Superior temporal gyrus (tissue), 1 donor: ENCODE results near the gene XYLT1.
A peak's percentile ranks its signal among the peaks of the same experiment; 100 is the strongest.

Source experiments
- DNase-seq: peaks from one replicate; pipeline ENCODE4 v3.0.0-alpha.2; 2016; ENCODE audit errors: extremely low spot score

Gene XYLT1

DNA sequence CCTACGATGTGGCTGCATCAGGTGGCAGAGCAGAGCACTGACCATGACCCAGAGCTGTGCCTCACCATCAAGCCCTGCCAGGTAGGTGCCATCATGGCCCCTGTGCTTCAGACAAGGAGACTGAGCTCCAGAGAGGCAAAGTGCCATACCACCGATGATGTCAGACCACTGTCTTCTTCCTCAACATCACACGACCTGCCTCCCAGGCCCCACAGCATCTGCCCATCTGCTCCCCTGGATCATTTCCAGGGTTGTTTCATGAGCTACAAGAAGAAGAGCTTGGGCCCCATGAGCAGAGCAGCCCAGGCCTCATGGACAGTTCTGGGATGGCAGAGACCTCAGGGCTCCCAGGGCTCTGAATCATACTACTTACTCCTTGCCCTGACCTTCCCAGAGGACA is 9.9 kb downstream of the XYLT1 start:
- no peak for DNase-seq

DNA sequence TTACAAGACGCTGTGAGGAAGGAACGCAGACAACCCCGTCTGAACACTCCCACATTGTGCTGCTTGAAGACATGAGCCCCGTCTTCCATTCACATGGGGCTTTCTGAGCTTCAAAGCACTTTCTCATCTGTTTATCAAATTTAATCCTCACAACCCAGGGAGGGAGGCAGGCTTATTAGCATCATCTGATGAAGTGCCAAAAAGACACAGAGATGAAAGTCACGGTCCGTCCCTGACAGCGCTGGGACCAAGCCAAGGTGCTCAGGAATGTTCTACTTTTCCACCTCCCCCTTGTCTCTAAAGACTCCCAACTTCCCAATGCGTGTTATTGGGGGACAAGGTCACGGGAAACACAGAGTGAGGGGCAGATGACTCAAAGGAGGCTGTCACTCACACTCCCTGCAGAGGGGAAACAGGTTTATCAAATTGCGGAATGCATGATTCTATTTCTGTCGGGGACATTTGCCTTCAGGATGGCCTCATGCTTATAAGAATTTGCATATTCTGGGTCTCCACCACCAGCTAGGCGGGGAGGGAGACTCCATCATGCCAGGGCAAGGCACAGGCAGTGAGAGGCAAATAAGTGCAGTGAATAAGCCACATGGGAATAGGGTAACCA is 10.7 kb downstream of the XYLT1 start:
- DNase-seq, result no peak

DNA sequence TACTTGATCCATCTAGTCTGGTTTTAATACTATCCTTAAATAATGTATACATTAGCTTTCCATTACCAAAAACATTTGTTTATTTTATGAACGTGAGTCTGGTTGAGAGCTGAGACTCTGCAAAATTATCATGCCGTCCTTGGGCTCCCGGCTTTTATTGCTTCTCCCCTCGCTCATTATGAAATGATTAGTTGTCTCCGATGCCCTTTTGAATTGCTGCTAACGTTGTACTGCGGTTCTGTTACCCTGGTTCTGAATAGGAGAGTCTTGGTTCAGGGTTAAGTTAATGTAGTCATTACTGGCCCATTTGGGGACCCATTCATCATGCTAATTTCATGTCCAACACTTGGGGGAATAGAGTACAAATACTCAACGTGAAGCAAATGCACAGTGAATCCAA is 12.8 kb downstream of the XYLT1 start:
- peak; percentile 51 for DNase-seq

DNA sequence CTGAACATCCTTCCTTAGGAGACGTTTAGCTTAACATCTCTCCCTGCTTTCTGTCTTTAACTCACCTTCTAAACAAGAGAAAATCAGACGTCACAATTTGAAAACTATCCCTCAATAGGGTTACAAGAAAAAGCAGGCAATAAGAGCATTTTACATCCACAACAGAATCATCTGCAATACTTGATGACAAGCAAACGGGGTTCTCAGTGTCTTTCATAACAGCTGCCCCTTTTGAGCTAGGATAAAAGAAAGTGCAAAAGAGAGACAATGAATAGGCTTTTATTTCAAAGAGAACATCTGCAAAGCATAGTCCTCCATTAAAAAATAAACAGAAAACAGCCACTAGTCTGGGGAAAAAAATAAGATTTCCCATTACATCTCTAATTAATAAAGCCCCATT is 13.2 kb downstream of the XYLT1 start:
- DNase-seq, result peak; percentile 79

DNA sequence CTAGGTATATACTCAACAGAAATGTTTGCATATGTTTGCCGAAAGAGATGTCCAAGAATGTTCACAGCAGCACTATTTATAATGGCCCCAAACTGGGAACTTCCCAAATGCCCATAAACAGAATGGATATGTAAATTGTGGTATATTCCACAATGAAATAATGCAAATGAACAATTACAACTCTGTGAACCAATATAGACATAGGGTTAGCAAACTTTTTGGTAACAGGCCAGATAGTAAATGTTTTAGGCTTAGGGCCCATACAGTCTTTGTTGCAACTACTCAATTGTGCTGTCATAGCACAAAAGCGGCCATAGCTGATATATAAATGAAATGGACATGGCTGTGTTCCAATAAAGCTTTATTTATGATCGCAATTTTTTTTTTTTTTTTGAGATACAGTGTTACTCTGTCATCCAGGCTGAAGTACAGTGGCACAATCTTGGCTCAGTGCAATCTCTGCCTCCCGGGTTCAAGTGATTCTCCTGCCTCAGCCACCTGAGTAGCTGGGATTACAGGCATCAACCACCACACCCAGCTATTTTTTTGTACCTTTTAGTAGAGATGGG is 16.5 kb downstream of the XYLT1 start:
- no peak for DNase-seq

DNA sequence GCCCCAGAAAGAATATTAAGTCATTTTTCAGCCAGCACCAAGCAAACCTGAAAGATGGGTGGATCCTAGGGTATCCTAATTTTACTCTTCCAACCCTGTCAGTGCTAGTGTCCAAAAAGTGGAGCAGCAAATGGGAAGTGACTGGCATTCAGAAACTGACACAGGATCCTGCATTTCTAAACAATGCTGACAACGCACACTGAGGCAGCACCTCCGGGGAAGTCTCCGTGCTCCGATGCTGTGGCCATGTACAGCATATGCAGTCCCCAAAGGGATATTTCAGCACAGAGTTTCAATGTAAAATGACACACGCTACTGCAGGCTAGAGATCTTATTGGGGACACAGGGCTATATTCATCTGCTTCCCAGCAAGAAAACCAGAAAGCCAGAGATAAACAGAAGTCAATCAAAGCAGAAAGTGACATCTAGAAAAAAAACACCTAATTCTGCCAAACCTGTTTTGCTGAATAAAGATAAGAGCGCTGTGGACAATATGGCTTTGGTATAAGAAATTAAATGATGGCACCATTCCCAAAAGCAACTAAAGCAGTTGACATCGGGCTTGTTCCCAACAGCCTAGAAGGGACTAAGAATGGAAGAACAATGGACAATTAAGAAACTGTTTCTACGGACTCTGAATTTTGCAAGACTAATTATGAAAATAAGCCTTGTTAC is 17.3 kb downstream of the XYLT1 start:
- DNase-seq, result peak; percentile 59

DNA sequence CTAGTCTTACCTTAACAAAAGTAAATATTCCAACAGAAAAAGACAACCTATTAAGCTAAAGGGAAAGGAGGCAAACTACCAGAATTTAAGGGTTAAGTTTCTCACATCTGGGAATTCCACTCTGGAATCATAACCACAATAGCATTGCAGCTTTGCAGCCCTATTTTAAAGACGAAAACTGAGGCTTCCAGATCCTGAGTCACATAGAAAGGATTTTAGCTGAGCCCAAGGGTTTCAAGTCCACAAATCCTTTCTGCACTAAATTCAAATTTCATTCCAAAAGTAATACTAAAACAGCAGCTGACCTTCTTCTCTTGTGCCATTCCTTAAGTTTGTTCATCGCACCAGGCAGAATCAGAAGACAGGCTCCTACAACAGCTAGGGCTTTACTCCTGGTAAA is 17.8 kb downstream of the XYLT1 start:
- no peak for DNase-seq

DNA sequence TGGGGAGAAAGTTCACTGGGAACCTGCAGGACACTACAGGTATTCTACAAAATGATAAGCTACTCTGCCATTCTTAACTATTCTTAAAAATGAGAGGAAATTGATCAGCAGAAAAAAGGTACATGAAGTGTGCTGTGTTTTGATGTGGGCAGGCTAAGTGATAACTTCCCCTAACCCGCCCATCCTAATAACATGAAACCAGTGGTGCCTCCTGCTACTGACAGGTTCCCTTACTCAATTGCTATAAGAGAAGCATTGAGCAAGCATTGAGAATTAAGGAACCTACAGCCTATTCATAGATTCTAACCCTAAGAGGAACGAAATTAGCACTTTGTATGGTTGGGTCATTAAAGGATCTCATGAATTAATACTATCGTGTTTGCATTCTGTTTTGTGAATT is 18.9 kb downstream of the XYLT1 start:
- no peak for DNase-seq

DNA sequence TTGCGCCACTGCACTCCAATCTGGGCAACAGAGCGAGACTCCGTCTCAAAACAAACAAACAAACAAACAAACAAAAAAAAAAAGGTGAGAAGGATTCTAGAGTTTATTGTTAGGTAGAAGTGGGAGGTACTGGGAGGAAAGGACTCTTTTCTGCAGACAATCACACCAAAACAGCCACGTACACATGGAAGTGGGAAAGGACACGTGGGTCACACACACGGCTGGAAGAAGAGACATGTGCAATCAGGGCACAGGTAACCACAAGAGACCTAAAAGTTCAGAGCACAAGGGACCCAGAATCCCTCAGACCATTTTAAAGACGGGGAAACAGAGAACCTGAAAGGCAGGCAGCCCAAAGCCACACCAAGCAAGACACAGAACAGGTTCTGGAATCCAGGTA is 20.5 kb downstream of the XYLT1 start:
- no peak for DNase-seq

DNA sequence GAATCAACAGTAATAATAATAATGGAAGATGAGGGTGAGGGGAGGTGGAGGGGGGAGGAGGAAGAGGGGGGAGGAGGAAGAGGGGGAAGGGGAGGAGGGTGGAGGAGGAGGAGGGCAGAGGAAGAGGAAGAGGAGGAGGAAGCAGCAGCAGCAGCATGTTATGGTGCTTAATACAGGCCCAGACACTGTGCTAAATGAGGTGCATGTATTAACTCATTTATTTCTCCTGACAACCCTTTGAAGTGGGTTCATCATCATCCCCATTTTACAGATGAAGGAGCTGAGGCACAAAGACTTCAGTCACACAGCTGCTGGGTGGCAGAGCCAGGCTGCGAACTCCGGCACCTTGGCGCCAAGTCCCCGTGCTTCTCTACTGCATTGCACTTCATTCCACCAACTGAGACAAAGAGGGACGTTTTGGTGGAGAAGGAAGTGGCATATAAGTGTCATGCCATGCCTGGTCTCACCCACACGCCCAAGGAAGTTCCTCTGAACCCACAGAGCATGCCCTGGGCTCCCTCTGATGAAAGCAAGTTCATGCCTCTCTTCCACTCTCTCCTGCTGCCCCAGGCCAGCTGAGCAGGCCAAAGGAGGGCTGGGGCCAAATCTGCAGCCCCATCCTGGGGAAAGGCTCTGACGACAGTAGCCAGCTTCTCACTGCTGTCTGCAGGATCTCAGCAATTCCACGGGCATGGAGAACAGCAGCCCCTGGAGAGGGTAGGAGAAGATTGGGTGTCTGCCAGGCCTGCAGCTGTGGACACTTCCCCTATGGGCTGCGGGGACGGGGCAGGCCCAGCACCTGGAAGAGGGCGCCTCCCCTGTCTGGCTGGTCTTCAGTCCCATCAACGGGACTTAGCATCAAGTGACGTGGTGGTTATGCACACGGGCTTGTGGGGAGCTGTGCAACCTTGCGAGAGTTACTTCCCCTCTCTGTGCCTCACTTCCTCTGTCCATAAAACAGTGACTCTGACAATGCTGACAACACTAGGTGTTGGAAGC is 21.8 kb downstream of the XYLT1 start:
- no peak for DNase-seq

DNA sequence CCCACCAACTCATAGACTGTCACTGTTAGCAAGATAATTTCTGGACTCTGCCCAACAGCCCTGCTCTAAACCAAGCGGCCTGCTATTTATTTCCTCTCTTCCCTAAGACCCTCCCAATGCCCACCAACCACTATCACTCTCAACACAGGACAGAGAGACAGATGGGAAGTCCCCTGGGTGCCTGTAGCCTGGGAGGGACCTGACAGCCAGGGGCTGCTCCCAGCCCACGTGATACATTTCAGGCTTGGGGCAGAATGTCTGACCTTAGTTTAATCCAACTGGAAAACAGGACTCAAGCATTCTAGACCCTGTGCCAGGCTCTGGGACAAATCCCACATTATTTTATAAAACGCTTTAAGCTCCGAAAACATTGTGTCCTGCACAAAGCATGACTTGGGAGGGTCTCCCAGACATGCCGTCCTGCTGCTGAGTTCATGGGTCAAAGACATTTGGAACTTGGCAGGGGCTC is 23.6 kb downstream of the XYLT1 start:
- no peak for DNase-seq

DNA sequence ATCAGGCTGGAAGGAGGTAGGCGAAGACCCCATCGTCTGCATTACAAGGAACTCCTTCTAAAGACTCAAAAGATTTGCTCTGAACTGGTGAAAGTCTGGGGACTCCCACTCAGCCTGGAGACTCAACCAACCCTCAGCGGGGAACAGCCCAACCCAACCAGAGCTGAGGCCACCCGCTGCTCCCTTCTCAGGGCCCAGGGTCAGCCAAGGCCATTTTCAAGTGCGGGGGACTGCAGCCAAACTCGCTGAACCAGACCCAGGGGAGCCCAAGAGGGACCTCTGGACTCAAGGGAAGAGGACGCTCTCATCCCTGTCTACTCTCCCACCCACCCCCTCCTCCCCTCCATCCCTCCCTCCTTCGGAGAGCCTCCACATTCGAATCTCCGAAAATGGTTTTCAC is 24.1 kb downstream of the XYLT1 start:
- no peak for DNase-seq

DNA sequence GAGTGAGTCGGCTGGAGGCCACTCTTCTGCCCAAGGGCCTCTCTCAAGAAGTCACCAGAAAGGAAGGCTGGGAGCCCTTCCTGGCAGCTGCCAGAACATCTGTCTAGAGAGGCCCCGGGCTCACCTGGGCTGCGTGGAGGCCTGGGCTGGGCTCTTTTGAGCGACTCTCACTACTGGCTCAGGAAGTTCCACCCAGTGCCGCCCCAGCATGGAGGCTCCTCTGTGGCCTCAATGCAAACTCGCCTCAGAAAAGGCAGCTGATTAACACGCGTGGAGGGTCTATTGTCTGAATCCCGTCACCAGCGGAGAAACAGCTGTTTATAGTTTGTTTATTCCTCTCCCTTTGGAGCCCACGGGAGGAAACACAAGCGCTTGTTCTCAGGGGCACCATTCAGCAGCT is 25.3 kb downstream of the XYLT1 start:
- DNase-seq, result no peak

DNA sequence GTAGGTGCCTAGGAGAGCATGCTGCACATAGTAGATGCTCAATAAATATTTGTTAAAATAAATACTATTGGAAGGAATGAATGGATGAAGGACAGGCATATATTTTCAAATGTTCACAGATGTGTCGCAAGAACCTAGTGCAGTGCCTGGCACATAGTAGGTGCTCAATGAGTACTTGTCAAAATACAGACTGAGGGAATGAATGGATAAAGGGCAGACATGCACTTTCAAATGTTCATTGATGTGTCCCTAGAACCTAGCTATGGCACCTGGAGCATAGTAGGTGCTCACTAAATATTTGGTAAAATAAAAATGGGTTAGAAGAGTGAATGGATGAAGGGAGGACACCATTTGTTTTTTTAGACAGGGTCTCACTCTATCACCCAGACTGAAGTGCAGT is 26.1 kb downstream of the XYLT1 start:
- DNase-seq, result no peak

DNA sequence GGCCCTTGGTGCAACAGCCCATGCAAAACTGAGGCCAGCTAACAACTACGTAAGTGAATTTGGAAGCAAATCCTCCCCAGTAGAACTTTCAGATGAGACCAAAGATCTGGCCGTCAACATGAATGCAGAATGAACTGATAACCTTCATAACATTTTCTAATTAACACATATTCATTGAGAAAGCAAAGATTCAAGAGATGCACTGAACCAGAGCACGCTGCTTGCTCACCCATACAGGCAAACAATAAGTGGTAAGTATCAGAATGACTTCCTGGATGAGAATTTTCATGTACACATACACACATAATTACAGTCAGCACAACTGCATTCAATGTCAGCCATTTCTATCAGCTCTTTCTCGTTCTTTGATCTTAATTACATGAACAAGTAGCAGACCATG is 30.6 kb downstream of the XYLT1 start:
- DNase-seq, result no peak

DNA sequence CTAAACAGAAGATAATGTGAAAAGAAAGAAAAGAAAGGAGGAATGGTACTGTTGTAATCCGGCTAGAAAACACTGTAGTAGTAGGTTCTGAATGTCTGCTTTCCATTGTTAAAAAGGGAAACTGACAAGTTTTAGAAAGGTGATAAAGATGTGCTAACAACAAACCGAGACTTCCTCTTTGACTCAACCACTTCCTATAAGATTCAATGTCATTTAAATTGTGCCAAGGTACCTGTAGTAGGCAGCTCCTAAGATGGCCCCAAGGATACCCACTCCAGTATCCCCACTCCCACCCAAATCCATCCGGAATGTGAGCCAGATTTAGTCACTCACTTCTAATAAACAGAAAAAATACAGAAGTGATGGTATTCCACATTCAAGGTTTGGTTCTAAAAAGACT is 31.2 kb downstream of the XYLT1 start:
- DNase-seq, result no peak

DNA sequence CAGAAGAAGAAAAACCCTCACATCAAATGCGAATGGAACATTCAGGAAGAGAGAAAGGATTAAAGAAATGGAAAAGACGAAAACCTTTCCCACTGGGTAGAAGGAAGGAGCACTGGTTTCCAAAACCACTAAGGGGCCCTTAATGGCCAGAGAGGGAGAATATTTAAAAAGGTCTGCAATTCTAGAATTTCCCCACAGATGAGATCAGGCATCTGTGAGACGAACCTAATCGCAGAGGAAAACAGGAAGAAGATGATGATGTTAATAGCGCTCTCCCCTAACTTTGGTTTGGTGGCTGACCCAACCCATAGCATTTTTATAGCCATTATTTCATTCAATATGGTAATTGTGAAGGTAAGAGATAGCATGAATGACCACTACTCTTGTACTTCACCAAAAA is 32.8 kb downstream of the XYLT1 start:
- no peak for DNase-seq

DNA sequence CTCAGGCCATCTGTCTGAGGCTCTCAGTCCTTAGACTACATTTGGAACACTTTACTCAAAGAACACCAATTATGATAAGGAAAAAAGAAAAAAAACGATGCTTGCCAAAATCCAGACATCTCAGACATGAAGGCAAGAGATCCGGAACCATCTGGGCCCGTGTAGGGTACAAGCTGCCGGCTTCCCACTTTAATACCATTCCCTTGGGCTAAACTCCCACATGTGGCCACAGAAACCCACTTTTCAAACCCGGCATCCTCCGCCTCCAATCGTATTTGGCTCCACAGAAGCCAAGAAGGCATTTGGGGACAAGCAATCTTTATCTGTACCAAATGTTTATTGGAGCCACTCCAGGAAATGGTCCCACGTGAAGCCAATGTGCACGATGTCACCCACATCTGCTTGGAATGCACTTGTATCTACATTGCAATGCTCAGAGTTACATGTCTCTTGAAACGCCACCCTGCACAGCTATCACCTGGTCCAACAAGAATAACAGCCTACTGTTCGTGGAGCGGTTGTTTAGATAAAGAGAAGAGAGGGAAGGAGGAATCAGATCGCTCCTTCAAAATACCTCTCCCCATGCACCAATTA is 33.5 kb downstream of the XYLT1 start:
- peak; percentile 58 for DNase-seq

DNA sequence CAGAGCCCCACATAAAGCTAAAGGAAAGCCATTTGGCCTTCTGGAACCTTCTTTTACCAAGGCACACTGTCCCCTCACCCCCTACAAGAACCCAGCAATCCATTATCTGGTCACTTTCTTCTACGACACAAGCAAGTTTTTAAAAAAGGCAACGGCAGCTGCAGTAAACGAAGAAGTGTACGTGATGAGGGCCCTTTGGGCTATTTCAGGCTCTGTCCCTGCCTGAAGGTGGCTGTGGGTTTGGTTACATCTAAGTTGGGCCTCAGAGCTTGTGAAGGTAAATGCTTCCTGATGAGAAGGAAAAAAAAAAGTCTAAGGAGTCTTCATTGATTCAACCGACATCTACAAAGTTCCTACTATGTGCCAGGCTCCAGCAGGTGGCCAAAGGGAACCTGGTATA is 35.4 kb downstream of the XYLT1 start:
- DNase-seq, result no peak

DNA sequence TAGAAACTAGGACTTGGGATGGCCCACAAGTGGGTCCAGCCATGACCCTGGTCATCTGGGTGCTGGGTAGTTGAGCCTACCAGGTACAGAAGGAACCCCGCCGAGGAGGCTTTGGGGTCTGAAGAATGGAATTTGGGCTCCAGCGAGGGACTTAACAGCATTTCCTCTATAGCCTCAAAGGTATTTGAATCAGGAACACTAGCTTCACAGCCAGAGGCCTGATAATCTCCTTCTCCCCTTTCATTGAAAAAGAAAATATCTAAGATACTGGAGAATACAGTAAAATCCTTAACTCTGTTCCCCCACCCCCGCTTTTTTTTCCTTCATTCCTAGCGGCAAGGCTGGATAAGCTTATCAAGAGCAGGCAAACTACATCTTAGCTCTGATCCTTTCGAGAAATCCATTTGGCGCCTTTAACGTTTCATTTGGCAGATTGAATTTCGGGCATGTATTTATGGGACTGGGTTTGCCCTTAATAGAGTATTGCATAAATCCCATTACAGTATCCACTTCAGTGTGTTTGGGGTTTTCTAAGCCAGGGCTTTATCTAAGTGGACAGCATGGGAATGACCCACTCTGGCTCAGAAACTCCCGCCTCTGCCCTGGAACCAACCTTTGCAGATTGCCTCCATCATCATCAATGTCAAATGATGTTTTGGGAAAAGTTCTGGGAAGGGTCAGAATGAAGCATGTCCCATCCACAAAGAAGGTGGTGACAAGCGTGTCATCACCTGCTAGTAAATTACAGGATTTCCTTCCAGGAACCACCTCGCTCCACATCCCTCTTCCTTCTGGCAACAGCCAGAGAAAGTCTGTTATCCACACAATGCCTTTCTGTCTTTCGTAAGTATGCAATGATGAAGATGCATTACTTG is 36.9 kb downstream of the XYLT1 start:
- no peak for DNase-seq
